HepG2 (cell line): ENCODE measurements around the gene ABCC3. TPM values are rescaled to one million over a fixed set of nuclear protein-coding genes. Genes with fewer than 3 reads are reported as not detected.

Experiments
- ATAC-seq: fragments of 200-7000 bp; cut with Tn5 transposase; 3 replicates; pipeline ENCODE4 v1.9.1; 2020; ENCODE audit warnings: mild to moderate bottlenecking, moderate library complexity
- BruUV-seq: library from RNA; stranded (reverse); fragments of 400-500 nt; replicated peaks from 2 replicates; lab custom pipeline; 2021; lab: Mats Ljungman, UMichigan
- CTCF ChIA-PET: fragments of 300-600 bp; formaldehyde crosslinking; extraction: SDS; loops from one replicate; lab custom pipeline; 2021; ENCODE audit warnings: low total read pairs, inconsistent platforms, low intra/inter-chr PET ratio; lab: Yijun Ruan, JAX
- POLR2A ChIA-PET: fragments of 350-600 bp; sonication (Branson Sonifier 250); formaldehyde crosslinking; loops from one replicate; lab custom pipeline; 2020; ENCODE audit warnings: antibody characterized with exemption, inconsistent platforms; lab: Yijun Ruan, JAX
- DNase-seq: peaks from one replicate; pipeline ENCODE4 v3.0.0-alpha.2; 2015; ENCODE audit warnings: low spot score
- FAIRE-seq: peaks from 3 replicates; lab custom pipeline; 2011; peaks lifted over from hg19 to GRCh38; lab: Jason Lieb, UNC
- H2AFZ ChIP-seq: one replicate; pipeline ENCODE4 v1.6.1; 2011; ENCODE audit warnings: low read length, inconsistent platforms
- H3K27ac ChIP-seq: fragments of 300-600 bp; 3 replicates; pipeline ENCODE4 v1.8.0; 2011; ENCODE audit warnings: mixed run types, mild to moderate bottlenecking, mixed read lengths, low read length, inconsistent platforms; ENCODE audit not compliant: insufficient read depth; ENCODE audit errors: extremely low read length
- H3K27me3 ChIP-seq, 2 experiments: fragments of 200-600 bp in 1 of 2; 2 replicates in 1 of 2; 3 replicates in 1 of 2; pipeline versions ENCODE4 v1.6.0 to v1.8.0; 2011; ENCODE audit warnings: low read length in 2 of 2, mild to moderate bottlenecking in 2 of 2, moderate library complexity in 2 of 2, inconsistent platforms in 1 of 2; ENCODE audit not compliant: insufficient read depth in 2 of 2, control insufficient read depth in 1 of 2
- H3K36me3 ChIP-seq, 2 experiments: fragments of 200-600 bp in 1 of 2; replicated peaks in 1 of 2; 2 replicates in 1 of 2; 3 replicates in 1 of 2; pipeline versions ENCODE4 v1.5.1 to v1.8.0; 2011; ENCODE audit warnings: low read length in 2 of 2, inconsistent platforms in 1 of 2; ENCODE audit not compliant: insufficient read depth in 2 of 2, control insufficient read depth in 1 of 2
- H3K4me1 ChIP-seq: 2 replicates; pipeline ENCODE4 v1.5.1; 2012; ENCODE audit warnings: low read length, inconsistent platforms; ENCODE audit not compliant: insufficient read depth
- H3K4me2 ChIP-seq: 2 replicates; pipeline ENCODE4 v1.6.0; 2011; ENCODE audit warnings: low read depth, low read length, inconsistent platforms
- H3K4me3 ChIP-seq, 3 experiments: fragments of 200-600 bp in 1 of 3; sonication (generic), shearing (Covaris generic) in 1 of 3; replicated peaks in 1 of 3; 2 replicates each; pipeline ENCODE4 v1.5.1; 2011 to 2016; ENCODE audit warnings: low read length in 3 of 3, inconsistent platforms in 2 of 3, low read depth in 2 of 3, mild to moderate bottlenecking in 2 of 3, control low read depth in 1 of 3, mixed read lengths in 1 of 3; ENCODE audit not compliant: insufficient read depth in 1 of 3
- H3K79me2 ChIP-seq: one replicate; pipeline ENCODE4 v1.6.1; 2011; ENCODE audit warnings: low read length, inconsistent platforms; ENCODE audit not compliant: insufficient read depth
- H3K9ac ChIP-seq: 2 replicates; pipeline ENCODE4 v1.6.0; 2011; ENCODE audit warnings: mild to moderate bottlenecking, low read depth, low read length, inconsistent platforms; ENCODE audit not compliant: insufficient read depth
- H3K9me3 ChIP-seq: 2 replicates; pipeline ENCODE4 v1.5.1; 2012; ENCODE audit warnings: mild to moderate bottlenecking, low read length
- H4K20me1 ChIP-seq: 2 replicates; pipeline ENCODE4 v1.6.0; 2011; ENCODE audit warnings: inconsistent platforms, mild to moderate bottlenecking, low read length, moderate library complexity; ENCODE audit not compliant: insufficient read depth
- KDM1A ChIP-seq: IDR thresholded peaks from 2 replicates; pipeline ENCODE4 v1.6.1; 2016; ENCODE audit warnings: missing compliant biosample characterization
- MLX ChIP-seq: IDR thresholded peaks from 2 replicates; pipeline ENCODE4 v1.6.1; 2016
- NFATC3 ChIP-seq: sonication (generic); formaldehyde crosslinking; IDR thresholded peaks from 2 replicates; pipeline ENCODE4 v1.5.1; 2020; ENCODE audit warnings: mild to moderate bottlenecking, missing genetic modification reagents
- PHF20 ChIP-seq: sonication (generic); formaldehyde crosslinking; IDR thresholded peaks from 2 replicates; pipeline ENCODE4 v1.5.0; 2020; ENCODE audit warnings: mild to moderate bottlenecking, missing genetic modification reagents
- RERE ChIP-seq: IDR thresholded peaks from 2 replicates; pipeline ENCODE4 v1.6.1; 2016; ENCODE audit warnings: low read depth, missing genetic modification reagents, missing compliant biosample characterization
- ZFP41 ChIP-seq: sonication (generic); formaldehyde crosslinking; IDR thresholded peaks from 2 replicates; pipeline ENCODE4 v1.4.0; 2020; ENCODE audit warnings: mild to moderate bottlenecking, missing genetic modification reagents, borderline replicate concordance
- ZMYM3 ChIP-seq: sonication (generic); formaldehyde crosslinking; IDR thresholded peaks from 2 replicates; pipeline ENCODE4 v1.5.1; 2020; ENCODE audit warnings: mild to moderate bottlenecking, missing genetic modification reagents
- ZNF496 ChIP-seq: sonication (generic); formaldehyde crosslinking; IDR thresholded peaks from 2 replicates; pipeline ENCODE4 v1.8.1; 2023; ENCODE audit warnings: mild to moderate bottlenecking, moderate library complexity, missing genetic modification reagents; ENCODE audit not compliant: insufficient replicate concordance
- ZNF598 ChIP-seq: sonication (generic); formaldehyde crosslinking; IDR thresholded peaks from 2 replicates; pipeline ENCODE4 v1.5.1; 2020; ENCODE audit warnings: mild to moderate bottlenecking, missing genetic modification reagents, borderline replicate concordance
- ZNF629 ChIP-seq: sonication (generic); formaldehyde crosslinking; conservative IDR thresholded peaks from 2 replicates; pipeline ENCODE4 v1.5.0; 2020; ENCODE audit warnings: missing genetic modification reagents
- ZNF746 ChIP-seq: sonication (generic); formaldehyde crosslinking; IDR thresholded peaks from 2 replicates; pipeline ENCODE4 v1.8.0; 2022; ENCODE audit warnings: mild to moderate bottlenecking, missing genetic modification reagents
- WGBS: methylation state at CpG from one replicate; pipeline ENCODE4 v1.1.6; 2017; ENCODE audit warnings: low lambda C conversion rate; 5-methylcytosine and 5-hydroxymethylcytosine counted together
- in situ Hi-C: cut with HindIII; loops from 2 replicates; pipeline ENCODE4 v1.10.0; 2017; ENCODE audit warnings: low pct_unique_long_range_greater_than_20kb; ENCODE audit not compliant: extremely low pct_ligation_motif_present
- intact Hi-C: fragments of 100-400 bp; cut with micrococcal nuclease; formaldehyde crosslinking; loops from one replicate; pipeline ENCODE4 v1.10.0; 2022; ENCODE audit not compliant: unreplicated experiment
- polyA plus RNA-seq, 8 experiments: library from polyadenylated mRNA; depleted of rRNA in 3 of 8; stranded (reverse) in 7 of 8; unstranded in 1 of 8; fragments of >200 nt; fragmentation: Illumina TruSeq in 4 of 8; extraction: Trizol in 4 of 8; gene quantifications; 2 replicates each; pipeline versions ENCODE4 v1.2.1 to v1.2.3, GENCODE V29; 2011 to 2016; ENCODE audit warnings: low read depth in 4 of 8, missing spikeins in 1 of 8, mixed read lengths in 1 of 8; ENCODE audit not compliant: insufficient read depth in 1 of 8
- total RNA-seq, 5 experiments: library from RNA; depleted of rRNA; stranded (reverse); fragments of >200 nt; fragmentation: Illumina TruSeq; extraction: Trizol; gene quantifications; 2 replicates each; pipeline ENCODE4 v1.2.3, GENCODE V29; 2016; ENCODE audit warnings: low read depth in 1 of 5

ABCC3 gene
- total and polyA plus RNA-seq, 2 of the 13 experiments (the other 11 are each of a cell fraction or from before 2014, with no cell fraction given) = 25.2 to 50.7 TPM

GRCh38 chr17:50632637-50633036 is 2.0 kb upstream of the ABCC3 start:
- ChIA-PET POLR2A (interaction anchor here (0.8 to 19.8 kb wide), 2 partner anchors 28 to 56 kb away, joined by 3 to 839 read pairs; no protein-coding TSS in a partner anchor), CTCF (interaction anchor here (1.9 kb wide), 1 partner anchor 61 kb away, joined by 9 read pairs; no protein-coding TSS in a partner anchor)
- in situ Hi-C loops (no loop called here), intact Hi-C loops (no loop called here)
- H3K4me1 ChIP-seq = peaks cover 94% of the 10 kb centered on the region
- H3K27me3 ChIP-seq = peaks cover 0 to 19% of the 10 kb centered on the region in 2 experiments; a peak in 2 of 5 replicates
- no peaks in the 10 kb centered on the region for H3K9me3 ChIP-seq
- H4K20me1 ChIP-seq = no peaks in the 10 kb centered on the region
- WGBS = 77% methylated on average over 5 of the region's 5 CpGs
- FAIRE-seq = no peak
- no peak overlapping the region for H3K4me3 ChIP-seq
- H2AFZ ChIP-seq = no peak overlapping the region
- DNase-seq = no peak
- TF ChIP-seq PHF20 (CRISPR knock-in tag) (no peak), ZNF496 (CRISPR knock-in tag) (no peak)
- no peak for ATAC-seq
- H3K36me3 ChIP-seq = no peaks in the 10 kb centered on the region
- peaks cover 6% of the 10 kb centered on the region for H3K79me2 ChIP-seq
- no peak overlapping the region for H3K27ac ChIP-seq
- no peak overlapping the region for H3K9ac ChIP-seq
- H3K4me2 ChIP-seq = no peak overlapping the region
- no TSS peak for BruUV-seq

DNA sequence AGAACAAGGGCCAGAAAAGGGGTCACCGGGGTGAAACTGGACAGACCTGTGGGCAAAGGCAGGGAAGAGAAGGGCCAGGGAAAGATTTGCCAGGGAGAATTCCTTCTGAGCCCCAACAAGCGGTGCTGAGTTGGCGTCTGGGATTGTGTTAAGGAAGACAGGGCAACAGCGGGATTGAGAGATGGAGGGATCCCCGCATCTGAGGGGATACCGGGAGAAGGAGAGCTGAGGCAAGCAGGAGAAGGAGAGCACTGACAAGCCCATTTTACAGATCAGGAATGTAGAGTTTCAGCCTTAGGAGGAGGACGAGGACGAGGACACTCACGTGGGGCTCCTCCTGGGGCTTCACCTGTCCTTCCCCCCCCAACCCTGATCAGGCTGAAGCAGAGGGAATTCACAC is 998 bp upstream of the ABCC3 start:
- H4K20me1 ChIP-seq = no peaks in the 10 kb centered on the region
- 86% methylated on average over 9 of the region's 9 CpGs for WGBS
- TF ChIP-seq NFATC3 (CRISPR knock-in tag) (no peak), ZNF598 (CRISPR knock-in tag) (no peak), MLX (CRISPR knock-in tag) (no peak), RERE (no peak), ZMYM3 (CRISPR knock-in tag) (peak; percentile 68; the same call in 1 of the 2 replicates), KDM1A (peak; percentile 25; the same call in 1 of the 2 replicates), ZNF629 (CRISPR knock-in tag) (peak; percentile 94), ZNF746 (CRISPR knock-in tag) (0 out of 2 replicates have a peak, but pooled peaks have one; percentile 1), ZFP41 (CRISPR knock-in tag) (no peak)
- H3K27ac ChIP-seq = no peak overlapping the region
- H3K36me3 ChIP-seq = no peaks in the 10 kb centered on the region
- H3K4me3 ChIP-seq = no peak overlapping the region
- FAIRE-seq (no peak), DNase-seq (no peak), ATAC-seq (no peak)
- peaks cover 9% of the 10 kb centered on the region for H3K79me2 ChIP-seq
- peaks cover 94% of the 10 kb centered on the region for H3K4me1 ChIP-seq
- no peak overlapping the region for H2AFZ ChIP-seq
- ChIA-PET POLR2A (interaction anchor here (8.2 to 19.8 kb wide), 2 partner anchors 27 to 55 kb away, joined by 88 to 839 read pairs; no protein-coding TSS in a partner anchor), CTCF (interaction anchor here (1.9 kb wide), 1 partner anchor 60 kb away, joined by 9 read pairs; no protein-coding TSS in a partner anchor)
- H3K4me2 ChIP-seq = no peak overlapping the region
- intact Hi-C loops (loop anchor here (2.0 kb wide), 1 partner anchor 53 kb away; no protein-coding TSS in a partner anchor), in situ Hi-C loops (no loop called here)
- H3K9me3 ChIP-seq = no peaks in the 10 kb centered on the region
- H3K27me3 ChIP-seq = peaks cover 0 to 19% of the 10 kb centered on the region in 2 experiments; a peak in 2 of 5 replicates
- no TSS peak for BruUV-seq
- no peak overlapping the region for H3K9ac ChIP-seq
